Stomach (tissue), 4 donors: Measurements from ENCODE around the gene EOGT.

Source experiments
- CTCF ChIP-seq, 7 experiments: fragments of 450-650 bp in 4 of 7; fragments of 200-600 bp in 3 of 7; sonication (generic) in 3 of 7; IDR thresholded peaks; one replicate each; pipeline ENCODE4 v1.5.1; 2016 to 2019; ENCODE audit warnings: antibody characterized with exemption in 7 of 7, control low read depth in 2 of 7, mild to moderate bottlenecking in 1 of 7
- EP300 ChIP-seq: sonication (generic); formaldehyde crosslinking; IDR thresholded peaks from one replicate; pipeline ENCODE4 v1.6.1; 2017; ENCODE audit warnings: antibody characterized with exemption
- POLR2A ChIP-seq, 4 donors: fragments of 450-650 bp; IDR thresholded peaks; one replicate each; pipeline ENCODE4 v1.6.1; 2016; ENCODE audit warnings: antibody characterized with exemption in 4 of 4, control low read depth in 2 of 4, mild to moderate bottlenecking in 1 of 4, moderate library complexity in 1 of 4
- POLR2AphosphoS5 ChIP-seq, 3 donors: sonication (generic); formaldehyde crosslinking; IDR thresholded peaks; one replicate each; pipeline ENCODE4 v1.6.1; 2016; ENCODE audit warnings: antibody characterized with exemption in 3 of 3

- TF ChIP-seq EP300 (no peak), CTCF (IDR thresholded peaks at IDR 0.05) (no peak), POLR2A (IDR thresholded peaks at IDR 0.05) (no peak), POLR2AphosphoS5 (IDR thresholded peaks at IDR 0.05) (no peak)
Measured at GRCh38 chr3:68958932-68959331, 54.6 kb downstream of the EOGT start.
